Mesothelial cell of epicardium (in vitro differentiated cells): ENCODE data around the gene CRYAB. TPM values are rescaled to one million over a fixed set of nuclear protein-coding genes. Genes with fewer than 3 reads are reported as not detected.
"Not testable (repeated sequence)": the region's sequence is repeated elsewhere in the genome, so short reads cannot be mapped to it uniquely, and the experiment has no call there.

Experiments used
- DNase-seq, 2 experiments: peaks; one replicate each; pipeline ENCODE4 v3.0.0; 2021; ENCODE audit warnings: low spot score in 2 of 2; ENCODE audit not compliant: unreplicated experiment in 2 of 2
- H3K27ac Mint-ChIP-seq: 2 replicates; pipeline ENCODE4 v1.8.0; 2021; ENCODE audit warnings: mixed read lengths
- H3K27me3 Mint-ChIP-seq: 2 replicates; pipeline ENCODE4 v1.8.0; 2021; ENCODE audit warnings: low read depth, mixed read lengths
- H3K36me3 Mint-ChIP-seq: 2 replicates; pipeline ENCODE4 v1.8.0; 2021; ENCODE audit warnings: mixed read lengths
- H3K4me1 Mint-ChIP-seq: 2 replicates; pipeline ENCODE4 v1.8.0; 2021; ENCODE audit warnings: mixed read lengths
- H3K4me3 Mint-ChIP-seq: 2 replicates; pipeline ENCODE4 v1.8.0; 2021; ENCODE audit warnings: mild to moderate bottlenecking, moderate library complexity, mixed read lengths
- H3K9me3 Mint-ChIP-seq: 2 replicates; pipeline ENCODE4 v1.8.0; 2021; ENCODE audit warnings: mixed read lengths
- CTCF ChIP-seq: fragments of 200-600 bp; sonication (generic); IDR thresholded peaks from one replicate; pipeline ENCODE4 v1.5.0; 2021; ENCODE audit warnings: antibody characterized with exemption; ENCODE audit not compliant: unreplicated experiment
- total RNA-seq: library from RNA; stranded (reverse); gene quantifications from 3 replicates; pipeline ENCODE4 v1.2.1, GENCODE V29; 2021

CRYAB gene
- total RNA-seq, 1 donor from 2014 or later: 0.74 TPM

- Mint-ChIP-seq H3K4me3 (no peak overlapping the region), H3K4me1 (peaks cover 33% of the 10 kb centered on the region), H3K9me3 (no peaks in the 10 kb centered on the region), H3K36me3 (no peaks in the 10 kb centered on the region), H3K27me3 (no peaks in the 10 kb centered on the region), H3K27ac (no peak overlapping the region)
- DNase-seq: no peak
- TF ChIP-seq CTCF: no peak
Observed at GRCh38 chr11:111933872-111934271, 22.3 kb upstream of the CRYAB start.

DNA sequence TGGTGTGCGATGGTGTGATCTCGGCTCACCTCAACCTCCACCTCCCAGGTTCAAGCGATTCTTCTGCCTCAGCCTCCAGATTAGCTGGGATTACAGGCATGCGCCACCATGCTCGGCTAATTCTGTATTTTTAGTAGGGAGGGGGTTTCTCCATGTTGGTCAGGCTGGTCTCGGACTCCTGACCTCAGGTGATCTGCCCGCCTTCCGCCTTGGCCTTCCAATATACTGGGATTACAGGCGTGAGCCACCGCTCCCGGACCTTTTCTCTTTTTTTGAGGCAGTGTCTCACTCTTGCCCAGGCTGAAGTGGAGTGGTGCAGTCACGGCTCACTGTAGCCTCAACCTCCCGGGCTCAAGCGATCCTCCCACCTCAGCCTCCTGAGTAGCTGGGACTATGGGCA lies 21.6 kb upstream of the CRYAB start:
- not testable (repeated sequence) for H3K9me3 Mint-ChIP-seq, H3K27me3 Mint-ChIP-seq, H3K4me3 Mint-ChIP-seq, H3K27ac Mint-ChIP-seq, DNase-seq, H3K36me3 Mint-ChIP-seq
- H3K4me1 Mint-ChIP-seq: peaks cover 26% of the 10 kb centered on the region

DNA sequence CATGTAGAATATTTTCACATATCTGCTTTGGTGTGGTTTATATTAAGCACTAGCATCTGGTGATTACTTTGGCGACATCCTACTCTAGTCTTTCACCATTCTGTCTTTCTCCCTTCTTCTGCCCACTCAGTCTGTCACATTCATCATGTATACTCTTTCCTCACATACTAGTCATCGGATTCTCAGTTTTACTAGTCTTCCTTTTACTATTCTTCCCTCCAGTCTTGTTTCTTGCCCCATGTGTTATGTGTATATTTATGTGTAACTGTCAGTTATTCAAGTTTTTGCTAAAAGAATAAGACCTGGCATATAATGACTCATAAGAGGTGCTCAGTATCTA lies 21.0 kb upstream of the CRYAB start:
- Mint-ChIP-seq H3K27me3 (no peaks in the 10 kb centered on the region), H3K4me3 (no peak overlapping the region), H3K4me1 (peaks cover 21% of the 10 kb centered on the region), H3K9me3 (no peaks in the 10 kb centered on the region), H3K27ac (no peak overlapping the region), H3K36me3 (no peaks in the 10 kb centered on the region)
- TF ChIP-seq CTCF: no peak
- DNase-seq: no peak

DNA sequence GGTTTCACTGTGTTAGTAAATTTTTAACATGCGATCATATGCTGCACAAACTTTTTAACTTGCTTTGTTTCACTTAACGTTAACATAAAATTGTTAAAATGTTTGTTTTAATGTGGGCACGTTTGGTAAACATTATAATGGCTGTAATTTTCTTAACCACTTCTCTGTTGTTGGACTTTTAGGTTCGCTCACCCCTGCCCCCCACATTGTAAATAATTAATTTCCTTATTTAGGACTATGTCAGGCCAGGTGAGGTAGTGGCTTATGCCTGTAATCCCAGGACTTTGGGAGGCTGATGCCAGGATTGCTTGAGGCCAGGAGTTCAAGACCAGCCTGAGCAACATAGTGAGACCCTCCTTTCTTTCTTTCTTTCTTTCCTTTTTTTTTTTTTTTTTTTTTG lies 18.9 kb upstream of the CRYAB start:
- TF ChIP-seq CTCF: no peak
- Mint-ChIP-seq H3K9me3 (no peaks in the 10 kb centered on the region), H3K27me3 (no peaks in the 10 kb centered on the region), H3K4me3 (no peak overlapping the region), H3K36me3 (no peaks in the 10 kb centered on the region), H3K27ac (no peak overlapping the region), H3K4me1 (peaks cover 19% of the 10 kb centered on the region)
- no peak for DNase-seq

DNA sequence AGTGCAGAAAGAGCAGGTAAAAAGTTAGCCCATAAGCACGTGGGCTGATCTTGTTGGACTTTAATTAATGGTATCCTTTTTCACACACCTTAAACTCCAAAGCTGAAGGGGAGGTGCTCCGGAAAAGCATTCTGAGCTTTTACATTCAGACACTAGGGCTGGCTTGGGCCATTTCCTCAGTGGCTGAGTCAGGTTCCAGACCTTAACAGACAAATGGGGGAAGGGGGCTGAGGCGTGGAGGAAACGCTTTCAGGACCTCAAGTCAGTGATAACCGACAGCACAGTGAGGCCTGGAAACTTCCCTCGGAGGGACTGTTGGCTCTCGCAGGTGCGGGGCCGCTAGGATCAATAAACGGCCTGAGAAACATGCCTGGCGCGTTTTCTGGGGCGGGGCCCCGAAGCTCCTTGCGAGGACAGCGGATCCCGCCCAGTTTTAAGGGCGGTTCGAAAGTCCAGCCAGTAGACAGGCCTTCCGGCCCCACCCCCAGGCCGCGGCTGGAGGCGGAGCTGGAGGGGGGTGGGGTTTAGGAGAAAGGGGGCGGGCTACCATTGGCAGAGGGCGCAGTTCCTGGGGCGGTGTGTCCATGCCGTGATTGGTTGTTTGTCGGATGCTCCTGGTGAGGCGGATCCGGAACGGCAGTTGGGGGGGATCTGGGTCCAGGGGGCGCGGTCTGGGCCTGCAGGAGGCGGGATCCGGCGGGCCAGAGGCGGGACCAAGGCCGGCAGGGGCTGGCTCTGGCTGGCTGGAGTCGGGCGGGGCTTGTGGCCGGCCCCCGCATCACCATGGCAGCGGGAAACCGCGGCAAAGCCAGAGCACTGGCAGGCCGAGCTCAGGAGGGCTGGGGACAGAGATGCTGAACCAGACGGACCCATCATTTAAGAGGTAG lies 15.2 kb upstream of the CRYAB start:
- DNase-seq: peak; percentile 95 to 97
- no peaks in the 10 kb centered on the region for H3K9me3 Mint-ChIP-seq
- H3K4me1 Mint-ChIP-seq: peaks cover 31% of the 10 kb centered on the region
- no peaks in the 10 kb centered on the region for H3K27me3 Mint-ChIP-seq
- peak overlapping the region; percentile 96 for H3K27ac Mint-ChIP-seq
- peak overlapping the region; percentile 71 for H3K4me3 Mint-ChIP-seq
- H3K36me3 Mint-ChIP-seq: no peaks in the 10 kb centered on the region
- TF ChIP-seq CTCF: no peak

GRCh38 chr11:111925953-111926352 lies 14.4 kb upstream of the CRYAB start:
- Mint-ChIP-seq H3K4me1 (peaks cover 31% of the 10 kb centered on the region), H3K36me3 (no peaks in the 10 kb centered on the region), H3K9me3 (no peaks in the 10 kb centered on the region), H3K4me3 (peak overlapping the region; percentile 71), H3K27ac (peak overlapping the region; percentile 94), H3K27me3 (no peaks in the 10 kb centered on the region)
- TF ChIP-seq CTCF: no peak
- DNase-seq: no peak
